Hepatocyte (in vitro differentiated cells): Measurements from ENCODE around the gene C21orf91. TPM values are rescaled to one million over a fixed set of nuclear protein-coding genes. Genes with fewer than 3 reads are reported as not detected.

Experiments used
- DNase-seq: peaks from one replicate; pipeline ENCODE4 v3.0.0-alpha.2; 2016; ENCODE audit warnings: low spot score
- H2AFZ ChIP-seq: fragments of 200-600 bp; sonication (generic); 2 replicates; pipeline ENCODE4 v1.6.0; 2016; ENCODE audit warnings: antibody characterized with exemption, mild to moderate bottlenecking
- H3K27ac ChIP-seq: fragments of 200-600 bp; sonication (generic); 2 replicates; pipeline ENCODE4 v1.5.1; 2016; ENCODE audit warnings: mild to moderate bottlenecking
- H3K27me3 ChIP-seq: fragments of 200-600 bp; sonication (generic); 2 replicates; pipeline ENCODE4 v1.6.1; 2016
- H3K36me3 ChIP-seq: fragments of 200-600 bp; sonication (generic); replicated peaks from 2 replicates; pipeline ENCODE4 v1.5.1; 2016; ENCODE audit warnings: low read depth; ENCODE audit not compliant: insufficient read depth
- H3K4me1 ChIP-seq: fragments of 200-600 bp; sonication (generic); 2 replicates; pipeline ENCODE4 v1.5.1; 2016; ENCODE audit warnings: mild to moderate bottlenecking, moderate library complexity; ENCODE audit not compliant: insufficient read depth
- H3K4me2 ChIP-seq: fragments of 200-600 bp; sonication (generic); 2 replicates; pipeline ENCODE4 v1.6.0; 2016
- H3K4me3 ChIP-seq: fragments of 200-600 bp; sonication (generic); 2 replicates; pipeline ENCODE4 v1.5.1; 2016; ENCODE audit warnings: mild to moderate bottlenecking
- H3K79me2 ChIP-seq: fragments of 200-600 bp; sonication (generic); 2 replicates; pipeline ENCODE4 v1.6.0; 2017; ENCODE audit warnings: mild to moderate bottlenecking
- H3K9me2 ChIP-seq: fragments of 200-600 bp; sonication (generic); replicated peaks from 2 replicates; pipeline ENCODE4 v1.6.0; 2017; ENCODE audit warnings: mild to moderate bottlenecking; ENCODE audit not compliant: insufficient read depth
- H3K9me3 ChIP-seq: fragments of 200-600 bp; sonication (generic); 2 replicates; pipeline ENCODE4 v1.5.1; 2016; ENCODE audit warnings: low read depth, mild to moderate bottlenecking
- H4K20me1 ChIP-seq: fragments of 200-600 bp; sonication (generic); 2 replicates; pipeline ENCODE4 v1.6.0; 2016; ENCODE audit warnings: mild to moderate bottlenecking; ENCODE audit not compliant: insufficient read depth, poor library complexity, severe bottlenecking
- CTCF ChIP-seq: fragments of 200-600 bp; sonication (generic); IDR thresholded peaks from 2 replicates; pipeline ENCODE4 v1.5.1; 2016; ENCODE audit warnings: antibody characterized with exemption, mild to moderate bottlenecking; ENCODE audit not compliant: poor library complexity
- EZH2 ChIP-seq: fragments of 200-600 bp; sonication (generic); IDR thresholded peaks from 2 replicates; pipeline ENCODE4 v1.6.1; 2016; ENCODE audit warnings: antibody characterized with exemption, mild to moderate bottlenecking, borderline replicate concordance
- EZH2phosphoT487 ChIP-seq: fragments of 200-600 bp; sonication (generic); IDR thresholded peaks from one replicate; pipeline ENCODE4 v1.6.1; 2018; ENCODE audit warnings: antibody characterized with exemption, mild to moderate bottlenecking, low read depth, moderate library complexity; ENCODE audit not compliant: unreplicated experiment, severe bottlenecking
- WGBS: methylation state at CpG from one replicate; pipeline ENCODE4 v1.1.6; 2016; ENCODE audit warnings: low lambda C conversion rate; ENCODE audit errors: missing lambda C conversion rate; 5-methylcytosine and 5-hydroxymethylcytosine counted together
- polyA plus RNA-seq: library from polyadenylated mRNA; unstranded; fragments of >200 nt; fragmentation: Nextera tagmentation; extraction: Ambion mirVana; gene quantifications from 2 replicates; pipeline ENCODE4 v1.2.1, GENCODE V29; 2016
- total RNA-seq: library from RNA; depleted of rRNA; stranded (reverse); fragments of >200 nt; gene quantifications from 2 replicates; pipeline ENCODE4 v1.2.3, GENCODE V29; 2014

The C21orf91 gene
- total and polyA plus RNA-seq, 2 experiments from 2014 or later: 3.9 to 11.1 TPM

DNA sequence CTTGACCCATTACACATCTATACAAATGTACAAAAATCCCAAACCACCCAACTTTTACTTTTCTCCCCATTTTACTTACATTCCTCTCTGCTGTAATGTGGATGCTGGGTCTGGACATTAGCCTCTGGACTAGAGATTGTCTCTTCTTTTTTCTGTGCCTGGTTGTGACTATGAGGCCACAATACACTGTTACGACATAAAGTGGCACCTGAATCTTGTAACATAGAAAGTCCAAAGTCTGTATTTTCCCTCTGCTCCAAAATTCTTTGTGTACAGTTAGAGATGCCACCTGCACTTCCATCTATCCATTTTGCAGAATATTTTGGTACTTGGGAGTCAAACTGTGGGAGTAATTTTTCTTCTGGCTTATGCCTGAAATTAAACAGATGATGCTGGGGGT, 22.7 kb downstream of the C21orf91 start:
- no peaks in the 10 kb centered on the region for H3K27me3 ChIP-seq

GRCh38 chr21:17796037-17796403, 23.1 kb downstream of the C21orf91 start:
- WGBS: 84% methylated on average over 1 of the region's 1 CpG
- no peak for DNase-seq
- peak overlapping the region; percentile 35 for H3K27ac ChIP-seq
- H3K9me3 ChIP-seq: no peaks in the 10 kb centered on the region
- H3K27me3 ChIP-seq: no peaks in the 10 kb centered on the region
- H3K9me2 ChIP-seq: no peaks in the 10 kb centered on the region
- H3K4me2 ChIP-seq: no peak overlapping the region
- H2AFZ ChIP-seq: no peak overlapping the region
- H4K20me1 ChIP-seq: no peaks in the 10 kb centered on the region
- no peak overlapping the region for H3K4me3 ChIP-seq
- no peak for TF ChIP-seq EZH2
- TF ChIP-seq CTCF: no peak
- no peak for TF ChIP-seq EZH2phosphoT487
- H3K4me1 ChIP-seq: peaks cover 3% of the 10 kb centered on the region
- H3K79me2 ChIP-seq: no peaks in the 10 kb centered on the region
- no peaks in the 10 kb centered on the region for H3K36me3 ChIP-seq

More for the DNA sequence above, 22.7 kb downstream of the C21orf91 start:
- no peaks in the 10 kb centered on the region for H4K20me1 ChIP-seq
- no peaks in the 10 kb centered on the region for H3K79me2 ChIP-seq
- H3K4me1 ChIP-seq: peaks cover 3% of the 10 kb centered on the region
- 74% methylated on average over 1 of the region's 1 CpG for WGBS
- H3K4me3 ChIP-seq: no peak overlapping the region
- no peak overlapping the region for H2AFZ ChIP-seq
- H3K27ac ChIP-seq: peak overlapping the region; percentile 35
- H3K9me3 ChIP-seq: no peaks in the 10 kb centered on the region
- no peak for DNase-seq
- TF ChIP-seq EZH2 (no peak), CTCF (no peak), EZH2phosphoT487 (no peak)
- no peaks in the 10 kb centered on the region for H3K9me2 ChIP-seq
- H3K36me3 ChIP-seq: no peaks in the 10 kb centered on the region
- no peak overlapping the region for H3K4me2 ChIP-seq

DNA sequence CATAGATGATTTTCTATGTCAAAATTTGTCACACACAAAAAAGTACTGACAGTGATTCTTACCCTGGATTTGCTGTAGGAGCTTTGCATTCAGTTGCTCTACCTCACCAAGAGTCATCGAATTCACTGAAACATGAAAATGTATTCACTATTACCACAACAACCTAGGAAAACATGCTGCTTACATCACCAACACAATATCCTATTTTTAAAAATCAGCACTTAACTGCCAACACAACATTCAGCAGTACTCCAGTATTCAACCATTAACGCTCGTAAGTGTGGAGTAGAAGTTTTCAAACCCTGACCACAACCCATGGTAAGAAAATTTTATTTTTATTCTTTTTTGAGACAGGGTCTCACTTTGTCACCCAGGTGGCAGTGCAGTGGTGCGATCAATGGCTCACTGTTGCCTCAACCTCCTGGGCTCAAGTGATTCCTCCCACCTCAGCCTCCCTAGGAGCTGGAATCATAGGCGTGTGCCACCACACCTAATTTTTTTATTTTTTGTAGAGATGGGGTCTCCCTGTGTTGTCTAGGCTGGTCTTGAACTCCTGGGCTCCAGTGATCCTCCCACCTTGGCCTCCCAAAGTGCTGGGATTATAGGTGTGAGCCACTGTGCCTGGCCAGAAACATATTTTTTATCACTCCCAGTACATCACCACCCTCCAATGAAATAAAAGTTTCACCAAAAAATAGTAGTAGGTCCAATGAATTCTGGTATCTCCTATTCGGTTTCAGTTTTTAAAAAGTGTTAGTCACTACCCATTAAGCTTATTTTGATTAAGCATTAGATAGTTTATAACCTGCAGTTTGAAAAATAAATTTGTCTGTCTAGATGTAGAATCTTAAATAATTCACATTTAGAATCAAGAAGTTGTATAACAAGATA, 23.8 kb downstream of the C21orf91 start:
- H4K20me1 ChIP-seq: no peaks in the 10 kb centered on the region
- no peak overlapping the region for H3K4me2 ChIP-seq
- no peaks in the 10 kb centered on the region for H3K27me3 ChIP-seq
- H3K36me3 ChIP-seq: no peaks in the 10 kb centered on the region
- H3K27ac ChIP-seq: no peak overlapping the region
- no peaks in the 10 kb centered on the region for H3K9me3 ChIP-seq
- no peak overlapping the region for H2AFZ ChIP-seq
- WGBS: over 99% methylated on average over 6 of the region's 6 CpGs
- no peaks in the 10 kb centered on the region for H3K9me2 ChIP-seq
- TF ChIP-seq EZH2phosphoT487: no peak
- TF ChIP-seq CTCF: no peak
- TF ChIP-seq EZH2: no peak
- peaks cover 3% of the 10 kb centered on the region for H3K4me1 ChIP-seq
- H3K4me3 ChIP-seq: no peak overlapping the region
- DNase-seq: no peak
- H3K79me2 ChIP-seq: no peaks in the 10 kb centered on the region
